GM21723 (cell line): ENCODE data around the gene ELK3.

Experiments
- ATAC-seq: cut with Tn5 transposase; IDR thresholded peaks from one replicate; pipeline ENCODE4 v1.9.1; 2021; ENCODE audit warnings: mild to moderate bottlenecking, moderate library complexity; ENCODE audit not compliant: unreplicated experiment

The ELK3 gene

DNA sequence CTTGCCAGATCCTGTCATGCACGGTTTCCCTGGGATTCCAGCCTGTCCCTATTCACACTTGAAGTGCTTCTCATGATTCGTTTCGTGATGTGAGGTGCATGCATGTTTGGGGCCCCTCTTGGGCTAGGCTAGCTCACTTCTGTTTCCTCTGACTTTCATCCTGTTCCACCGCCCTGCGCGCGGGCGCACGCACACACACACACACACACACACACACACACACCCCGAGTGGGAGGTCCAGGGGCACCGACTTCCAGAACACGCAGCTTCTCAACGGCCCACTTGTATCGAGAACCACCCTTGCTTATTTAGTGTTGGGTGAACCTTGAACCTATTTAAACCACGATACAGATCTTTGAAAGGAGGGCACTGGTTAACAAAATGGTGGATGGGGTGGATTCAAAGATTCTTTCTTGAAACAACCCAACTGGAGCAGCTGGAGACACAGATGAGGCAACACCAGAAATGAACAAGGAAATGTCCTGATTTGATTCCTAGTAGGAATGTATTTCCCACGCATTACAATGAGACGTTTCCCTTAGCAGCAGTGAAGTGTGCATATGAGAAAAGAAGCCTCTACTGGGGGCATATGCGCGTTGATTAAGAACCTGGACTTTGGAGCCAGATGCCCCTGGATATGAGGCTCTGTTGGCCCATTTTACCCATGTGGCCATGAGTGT, 16.3 kb downstream of the ELK3 start:
- ATAC-seq = no peak

DNA sequence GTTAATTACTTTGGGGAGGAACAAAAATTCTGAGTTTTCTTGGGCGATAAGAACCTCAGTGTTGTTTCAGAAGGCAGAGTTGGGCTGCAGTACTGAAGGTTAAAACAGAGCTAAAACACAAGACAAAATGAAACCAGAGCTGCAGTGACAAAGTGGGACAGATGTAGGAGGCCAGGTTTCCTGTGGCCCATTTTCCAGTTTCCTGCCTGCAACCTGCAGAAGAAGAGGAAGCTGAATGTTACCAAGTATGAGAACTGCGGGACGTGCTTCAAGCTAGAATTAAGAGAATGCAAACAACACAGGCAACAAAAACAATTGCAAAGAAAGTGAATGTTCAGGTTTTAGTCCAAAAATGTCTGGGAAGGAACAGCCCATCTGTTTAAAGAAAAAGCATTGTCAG, 17.8 kb downstream of the ELK3 start:
- no peak for ATAC-seq

DNA sequence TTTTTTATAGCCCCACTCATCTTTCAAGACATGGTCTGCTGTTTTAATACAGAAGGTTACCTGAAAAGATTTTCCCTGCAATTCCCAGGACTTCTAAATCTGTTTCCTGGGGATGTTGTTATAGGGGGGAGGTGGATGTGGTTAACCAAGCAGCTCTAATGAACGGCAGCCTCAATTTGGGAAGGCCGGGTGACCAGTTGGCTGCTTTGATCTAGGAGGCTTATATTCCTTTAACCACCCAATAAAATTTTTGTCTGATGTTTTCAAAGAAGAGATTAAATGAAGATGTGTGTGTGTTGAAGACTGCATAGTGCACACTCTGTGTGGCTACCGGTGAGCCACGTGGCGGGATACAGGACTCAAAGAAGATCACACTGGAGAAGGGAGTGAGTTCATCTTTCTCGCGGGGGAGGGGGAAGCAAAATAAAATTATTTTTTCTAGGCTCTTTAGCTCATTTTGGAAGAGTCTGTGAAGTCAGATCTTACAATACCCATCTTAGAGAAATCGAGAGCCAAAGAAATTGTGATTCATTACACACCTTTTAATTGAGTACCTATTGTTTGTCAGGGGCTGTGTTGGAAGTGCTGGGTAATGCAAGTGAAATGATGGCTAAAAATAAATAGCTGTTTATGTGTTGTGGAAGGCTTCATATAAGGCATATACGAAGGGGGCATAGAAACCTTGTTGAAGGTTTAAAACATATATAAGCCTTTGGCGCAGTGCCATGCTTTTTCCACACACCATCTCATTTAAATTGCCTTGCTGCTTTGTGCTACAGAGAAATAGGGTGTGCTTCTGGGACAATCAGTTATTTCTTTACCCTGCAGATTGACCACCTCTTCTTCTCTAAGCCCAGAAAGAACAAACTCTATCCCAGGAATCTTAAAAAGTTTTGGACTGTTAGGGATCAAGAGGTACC, 18.5 kb downstream of the ELK3 start:
- ATAC-seq = no peak

DNA sequence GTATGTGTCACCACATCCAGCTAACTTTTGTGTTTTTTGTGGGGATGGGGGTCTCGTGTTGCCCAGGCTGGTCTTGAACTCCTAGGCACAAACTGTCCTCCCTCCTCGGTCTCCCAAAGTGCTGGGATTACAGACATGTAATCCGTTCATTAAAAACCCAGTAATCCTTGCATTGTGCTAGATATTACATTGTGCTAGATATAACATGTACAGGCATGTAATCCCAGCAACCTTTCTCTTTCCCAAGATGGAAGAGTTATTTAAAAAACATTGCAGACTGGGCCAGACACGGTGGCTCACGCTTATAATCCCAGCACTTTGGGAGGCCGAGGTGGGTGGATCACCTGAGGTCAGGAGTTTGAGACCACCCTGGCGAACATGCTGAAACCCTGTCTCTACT, 19.7 kb downstream of the ELK3 start:
- ATAC-seq = no peak

DNA sequence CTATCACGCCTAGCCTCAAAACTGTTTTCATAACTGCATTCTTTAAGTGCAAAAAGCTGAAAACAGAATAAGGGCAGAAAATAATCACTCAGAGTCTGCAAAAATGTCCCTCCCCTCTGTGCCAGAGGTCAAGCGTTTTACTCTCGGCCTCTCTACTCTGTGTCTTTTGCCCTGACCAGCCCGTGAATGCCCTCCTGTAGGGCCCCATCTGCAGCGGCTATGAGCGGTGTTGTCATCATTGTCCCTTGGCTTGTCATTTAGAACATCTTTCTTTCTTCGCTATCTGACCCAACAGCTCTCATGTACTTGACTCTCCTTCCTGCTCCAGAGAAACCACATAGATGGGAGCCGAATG, 21.7 kb downstream of the ELK3 start:
- ATAC-seq = no peak

DNA sequence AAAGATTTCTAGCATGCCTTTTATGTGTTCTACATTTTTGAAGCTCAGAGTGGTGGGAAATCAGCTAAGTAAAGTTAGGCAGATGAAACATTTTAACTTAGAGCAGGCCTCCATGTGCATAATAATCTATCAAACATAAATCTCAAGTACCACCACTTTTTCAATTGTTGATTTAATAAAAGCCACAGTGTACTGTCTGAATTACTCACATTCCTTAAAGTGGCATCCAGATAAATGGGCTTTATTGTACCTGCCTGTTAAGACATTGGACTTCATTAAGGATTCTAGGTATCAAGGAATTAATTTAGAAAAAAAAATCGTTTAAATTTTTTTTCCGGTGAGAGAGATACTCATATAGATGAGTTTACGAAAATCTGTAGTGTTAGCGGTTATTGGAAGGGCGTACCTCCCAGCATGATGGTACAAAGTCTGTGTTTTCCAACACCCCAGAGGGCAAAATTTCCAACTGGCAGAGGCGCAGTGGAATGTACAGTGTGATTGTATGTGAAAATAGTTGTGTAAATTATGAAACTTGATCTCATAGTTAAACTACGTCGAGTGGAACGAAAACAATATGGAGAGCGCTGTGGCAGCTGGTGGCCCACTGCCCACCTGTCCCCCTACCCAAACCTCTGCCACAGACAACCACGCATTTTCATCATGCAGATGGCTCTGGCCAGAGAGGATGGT, 25.0 kb downstream of the ELK3 start:
- no peak for ATAC-seq

DNA sequence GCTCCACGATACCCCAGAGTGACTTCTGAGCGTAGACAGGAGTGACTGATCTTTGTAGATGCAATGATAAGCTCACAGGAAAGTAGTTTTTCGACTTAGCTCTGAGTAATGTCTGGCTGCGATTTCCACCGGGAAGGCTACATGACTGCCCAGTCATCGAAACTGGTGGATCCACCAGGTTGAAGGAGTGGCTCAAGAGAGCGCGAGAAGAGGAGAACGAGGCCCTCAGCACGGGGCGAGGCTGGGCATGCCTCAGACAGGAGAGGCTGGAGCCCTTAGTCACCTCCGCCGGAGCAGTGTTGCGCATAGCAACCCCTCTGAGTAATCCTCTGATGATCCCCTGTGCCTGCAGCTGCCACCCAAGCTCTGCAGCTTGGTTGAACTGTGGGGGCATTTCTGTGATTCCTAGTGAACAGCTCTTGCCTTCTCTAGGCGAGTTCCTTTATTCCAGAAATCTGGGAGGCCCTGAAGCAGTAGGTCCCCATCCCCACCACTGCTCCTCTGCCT, 25.6 kb downstream of the ELK3 start:
- no peak for ATAC-seq

DNA sequence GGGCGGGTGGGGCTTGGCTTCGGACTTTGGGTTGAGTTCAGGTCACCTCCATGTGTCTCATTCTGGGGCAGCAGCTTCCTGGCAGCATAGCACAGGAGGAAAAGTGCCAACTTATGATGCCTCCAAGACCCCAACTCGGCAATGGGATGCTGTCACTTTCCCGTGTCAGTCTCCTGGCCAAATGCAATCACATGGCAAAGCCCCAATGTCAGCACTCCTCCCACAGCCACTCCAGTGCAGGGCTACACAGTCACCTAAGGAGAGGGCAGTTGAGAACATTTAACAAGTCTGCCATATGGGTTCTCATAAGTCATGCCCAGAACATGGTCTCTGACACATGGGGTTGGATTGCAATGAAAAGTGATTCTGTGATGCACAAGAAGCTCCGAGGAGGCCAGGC, 26.7 kb downstream of the ELK3 start:
- ATAC-seq = no peak

DNA sequence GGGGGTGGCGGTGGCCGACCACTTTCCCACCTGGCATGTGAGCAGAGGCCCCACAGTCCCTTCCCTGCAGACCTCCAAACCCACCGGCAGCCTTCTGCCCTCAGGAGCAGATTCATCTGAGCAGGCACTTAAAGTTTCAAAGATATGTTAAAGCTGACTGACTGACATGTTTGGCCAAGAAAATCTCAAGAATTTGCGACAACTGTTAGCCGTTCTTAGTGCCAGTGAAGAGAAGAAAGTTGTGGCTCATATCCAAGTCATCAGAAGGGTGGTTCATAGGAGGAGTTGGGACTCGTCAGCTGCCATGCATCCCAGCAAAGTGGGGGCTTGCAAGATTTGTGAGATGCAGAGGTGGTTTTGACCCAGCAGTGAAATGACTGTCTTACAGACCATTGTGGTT, 27.2 kb downstream of the ELK3 start:
- ATAC-seq = no peak

DNA sequence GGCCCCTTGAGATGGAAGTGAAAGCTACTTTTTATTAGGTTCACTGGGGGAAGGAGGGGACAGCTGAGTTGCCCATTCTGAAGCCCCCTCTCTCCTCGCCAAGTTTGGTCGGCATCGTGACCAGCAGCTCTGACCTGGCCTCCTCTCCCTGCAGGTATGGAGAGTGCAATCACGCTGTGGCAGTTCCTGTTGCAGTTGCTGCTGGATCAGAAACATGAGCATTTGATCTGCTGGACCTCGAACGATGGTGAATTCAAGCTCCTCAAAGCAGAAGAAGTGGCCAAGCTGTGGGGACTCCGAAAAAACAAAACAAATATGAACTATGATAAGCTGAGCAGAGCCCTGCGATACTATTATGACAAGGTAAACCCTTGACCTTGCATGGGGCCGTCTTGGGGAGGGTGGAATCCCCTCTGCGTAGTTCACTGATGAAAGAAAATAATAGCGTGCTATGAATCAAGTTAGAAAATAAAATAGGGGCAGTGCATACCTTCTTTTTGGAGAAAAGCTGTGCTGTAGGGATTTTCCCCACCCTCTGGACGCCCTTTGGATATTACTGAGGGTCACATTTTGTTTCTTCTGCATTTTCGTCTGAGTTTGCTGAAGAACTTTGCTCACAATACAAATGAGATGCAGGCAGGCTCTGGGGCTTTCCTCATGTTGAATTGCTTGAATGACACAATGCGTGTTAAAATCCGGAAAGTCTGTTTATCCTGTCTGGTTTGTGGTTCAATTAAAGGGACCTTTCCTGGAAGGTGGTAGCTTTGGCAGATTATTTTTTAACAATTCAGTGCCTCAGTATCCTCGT, 29.4 kb downstream of the ELK3 start:
- ATAC-seq = no peak

DNA sequence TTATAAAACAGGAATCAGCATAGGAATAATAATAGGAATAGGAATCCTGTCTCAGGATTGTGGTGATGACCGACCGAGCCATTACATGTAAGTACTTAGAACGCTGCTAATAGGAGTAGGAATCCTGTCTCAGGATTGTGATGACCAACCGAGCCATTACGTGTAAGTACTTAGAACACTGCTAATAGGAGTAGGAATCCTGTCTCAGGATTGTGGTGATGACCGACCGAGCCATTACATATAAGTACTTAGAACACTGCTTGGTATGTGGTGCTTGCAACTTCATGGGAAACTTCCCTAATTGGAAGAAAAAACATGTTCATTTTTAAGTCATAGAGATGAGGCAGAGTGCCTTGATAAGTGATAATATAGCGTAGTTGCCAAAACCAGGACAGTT, 30.0 kb downstream of the ELK3 start:
- ATAC-seq = no peak

DNA sequence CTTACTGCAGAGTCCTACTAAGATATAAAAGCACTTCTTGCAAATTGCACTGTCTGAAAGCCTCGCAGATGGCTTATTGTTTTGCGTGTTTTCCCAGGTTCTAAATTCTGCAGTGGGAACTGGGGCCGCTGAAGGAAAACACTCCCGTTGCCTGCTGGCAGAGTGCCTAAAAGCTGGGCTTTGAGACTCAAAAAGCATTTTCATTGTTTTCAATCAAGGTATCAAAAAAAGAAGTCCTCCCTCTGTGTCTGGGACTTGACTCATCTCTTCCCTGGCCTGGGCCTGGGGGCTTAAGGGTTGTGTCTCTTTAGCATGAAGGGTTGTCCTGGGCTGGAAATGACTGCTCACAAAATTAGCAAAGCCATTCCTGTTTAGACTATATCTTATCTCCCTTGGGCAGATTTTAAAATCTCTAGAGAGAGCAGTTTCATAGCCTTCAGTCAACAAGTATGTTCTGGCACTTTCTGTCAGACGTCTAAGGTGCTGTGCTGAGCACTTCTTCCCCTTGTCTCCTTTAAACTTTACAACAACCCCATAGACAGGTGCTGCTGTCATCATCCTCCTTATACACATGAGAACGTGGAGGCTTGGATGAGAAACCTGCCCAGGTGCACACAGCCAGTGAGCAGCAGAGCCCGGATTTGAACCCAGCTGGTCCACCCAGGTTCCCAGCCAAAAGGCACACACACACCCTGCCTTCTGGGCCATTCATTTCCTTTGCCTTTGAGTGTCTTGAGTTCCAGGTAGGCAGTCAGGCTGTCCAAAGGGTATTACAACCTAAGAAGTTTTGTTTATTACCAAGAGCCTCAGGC, 31.1 kb downstream of the ELK3 start:
- no peak for ATAC-seq

DNA sequence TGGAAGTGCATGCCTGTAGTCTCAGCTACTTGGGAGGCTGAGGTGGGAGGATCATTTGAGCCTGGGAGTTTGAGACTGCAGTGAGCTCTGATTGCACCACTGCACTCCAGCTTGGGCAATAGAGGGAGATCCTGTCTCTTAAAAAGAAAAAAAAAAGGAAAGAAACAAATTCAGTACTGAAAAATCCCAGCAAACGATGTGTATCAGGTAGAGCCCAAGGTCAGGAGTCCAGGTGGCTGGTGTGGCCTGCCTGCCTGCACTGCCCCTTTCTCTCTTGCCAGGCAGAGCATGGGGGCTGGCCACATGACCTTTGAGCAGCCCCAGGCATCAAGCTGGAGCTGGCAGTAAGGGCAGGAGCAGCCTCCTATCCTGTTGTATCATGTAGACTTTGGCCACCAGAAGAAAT, 31.8 kb downstream of the ELK3 start:
- ATAC-seq = no peak

DNA sequence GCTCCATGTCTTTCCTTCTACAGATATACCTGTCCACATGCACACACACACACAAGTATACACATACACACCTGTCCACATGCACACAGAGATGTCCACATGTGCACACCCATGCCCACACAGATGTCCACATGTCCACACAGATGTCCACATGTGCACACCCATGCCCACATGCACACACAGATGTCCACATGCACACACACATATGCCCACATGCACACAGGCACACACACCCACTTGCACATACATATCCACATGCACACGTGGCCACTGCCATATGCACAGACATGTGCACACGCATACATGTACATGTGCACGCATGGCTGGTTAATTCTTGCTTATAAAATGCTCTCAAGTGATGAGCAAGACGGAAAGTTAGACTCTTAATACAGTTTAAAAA, 32.2 kb downstream of the ELK3 start:
- ATAC-seq = no peak

DNA sequence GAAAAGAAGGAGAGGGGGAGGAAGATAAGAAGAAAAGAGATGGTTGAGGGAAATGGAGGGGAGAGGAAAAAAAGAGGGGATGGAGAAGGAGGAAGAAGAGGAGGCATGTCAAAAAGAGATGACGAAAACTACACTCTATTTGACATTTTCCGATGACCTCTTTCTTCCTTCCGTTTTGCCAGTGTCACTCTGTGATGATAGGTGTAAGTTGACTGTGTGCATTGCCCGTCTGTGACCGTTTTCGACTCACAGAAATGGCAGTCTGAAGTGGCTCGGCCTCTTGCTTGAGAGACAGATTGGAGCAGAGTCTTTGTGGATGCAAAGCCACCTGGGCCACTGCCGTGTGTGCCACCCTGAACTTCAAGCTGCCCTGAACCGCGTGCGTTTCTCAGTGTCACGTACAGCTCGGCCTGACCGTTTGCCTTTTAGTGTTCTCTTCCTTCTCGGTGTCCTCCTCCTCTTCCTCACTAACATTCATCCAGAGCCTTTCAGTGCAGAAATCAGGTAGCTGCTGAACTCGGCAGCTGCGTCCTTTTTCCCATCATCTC, 32.7 kb downstream of the ELK3 start:
- ATAC-seq = no peak

DNA sequence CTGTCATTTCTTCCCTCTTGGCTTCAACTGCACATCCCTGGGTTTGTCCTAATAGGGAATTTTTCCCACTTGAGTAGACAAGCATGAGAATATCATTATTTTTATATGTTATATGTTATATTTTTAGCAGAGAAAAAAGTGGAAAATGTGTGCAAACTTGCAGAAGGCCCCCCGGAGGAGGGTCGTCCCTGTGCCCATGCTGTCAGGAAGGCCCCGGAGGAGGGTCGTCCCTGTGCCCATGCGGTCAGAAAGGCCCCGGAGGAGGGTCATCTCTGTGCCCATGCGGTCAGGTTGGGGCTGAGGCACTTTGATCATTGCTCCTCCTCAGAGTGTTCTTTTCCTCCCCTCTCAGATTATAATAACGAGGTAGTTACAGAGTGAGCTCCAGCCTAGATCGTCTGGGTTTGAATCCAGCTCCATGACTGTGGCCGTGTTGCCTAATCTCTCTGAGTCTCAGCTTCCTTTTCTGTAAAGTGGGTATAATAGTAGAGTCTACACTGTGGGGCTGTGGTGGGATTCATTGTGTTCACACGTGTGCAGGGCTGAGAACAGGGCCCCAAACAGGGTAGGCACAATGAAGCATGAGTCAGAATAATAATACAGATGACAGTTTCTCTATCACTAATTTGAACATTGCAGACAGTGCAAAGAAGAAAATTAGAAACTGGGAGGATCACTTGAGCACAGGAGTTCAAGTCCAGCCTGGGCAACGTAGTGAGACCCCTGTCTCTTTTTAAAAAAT, 33.4 kb downstream of the ELK3 start:
- no peak for ATAC-seq

DNA sequence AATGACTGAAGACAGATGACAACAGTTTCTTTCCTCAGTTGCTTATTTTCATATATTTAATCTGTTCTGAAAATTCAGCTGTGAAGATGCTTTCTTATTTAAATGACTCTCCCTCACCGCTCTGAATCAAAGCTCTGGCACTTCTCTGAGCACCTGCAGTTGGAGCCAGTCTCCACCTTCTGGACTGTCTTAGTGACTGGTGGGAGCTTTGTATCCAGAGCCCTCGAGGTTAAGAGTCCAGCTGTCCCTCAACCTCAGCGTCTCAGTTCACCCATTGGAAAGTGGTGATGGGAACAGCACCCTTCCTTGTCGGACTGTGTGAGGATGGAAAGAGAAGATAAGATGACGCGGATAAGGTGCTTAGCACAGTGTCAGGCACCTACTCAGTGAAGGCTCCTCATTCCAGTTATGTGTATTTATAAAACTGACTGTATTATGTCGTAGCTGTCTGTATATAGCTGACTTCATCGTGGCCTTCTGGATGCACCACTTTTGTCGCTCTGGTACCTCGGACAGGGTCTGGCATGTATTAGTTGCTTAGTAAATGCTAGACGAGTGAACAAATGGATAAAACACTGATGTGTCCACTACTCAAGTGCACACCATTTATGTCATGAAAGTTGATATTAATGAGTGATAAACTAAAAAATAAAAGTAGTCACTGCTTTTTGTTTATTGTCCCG, 34.5 kb downstream of the ELK3 start:
- no peak for ATAC-seq

DNA sequence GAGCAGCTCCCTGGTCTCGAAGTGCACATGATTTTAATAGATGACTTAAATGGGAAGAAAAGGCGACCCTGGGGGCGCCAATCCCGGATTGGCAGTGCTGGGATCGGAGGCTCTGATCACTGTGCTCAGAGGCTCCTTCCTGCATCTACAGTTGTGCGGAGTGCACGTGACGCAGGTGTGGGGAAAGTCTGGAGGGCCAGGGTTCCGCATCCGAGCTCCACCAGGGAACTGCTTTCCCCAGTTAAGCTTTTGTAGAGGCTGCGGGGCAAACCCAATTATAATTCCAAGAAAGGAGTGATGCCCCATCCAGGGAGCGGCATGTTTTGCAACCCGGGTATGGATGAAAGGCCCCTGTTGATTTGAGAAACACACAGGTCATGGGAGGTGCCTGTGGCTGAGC, 36.5 kb downstream of the ELK3 start:
- no peak for ATAC-seq

DNA sequence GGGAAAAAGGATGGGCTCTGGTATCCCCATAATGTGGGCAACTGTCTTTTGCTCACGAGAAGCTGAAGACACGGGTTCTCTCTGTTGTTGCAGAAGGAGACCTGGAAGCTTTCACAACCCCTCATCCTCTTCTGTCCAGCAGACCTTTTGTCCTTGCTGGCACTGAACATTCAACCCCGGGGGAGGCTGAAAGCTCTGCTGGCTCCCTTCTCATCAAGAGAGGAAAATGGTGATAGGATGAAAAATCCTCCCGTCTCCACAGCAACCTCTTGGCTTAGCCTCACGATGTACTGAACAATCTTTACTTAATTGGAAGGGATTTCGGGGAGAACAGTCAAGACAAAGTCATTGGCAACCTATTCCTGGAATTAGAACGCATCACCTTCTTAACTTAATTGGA, 39.0 kb downstream of the ELK3 start:
- no peak for ATAC-seq
